Measurements from ENCODE around the gene TENM4.

The TENM4 gene

GRCh38 chr11:79348976-79349682 is 91.7 kb downstream of the TENM4 start:
- no peak overlapping the region for H3K4me3 ChIP-seq (ENCODE audit: low read depth, low read length)
- no peaks in the 10 kb centered on the region for H3K36me3 ChIP-seq (ENCODE audit: control insufficient read depth in 2 of 2, insufficient read depth in 1 of 2, low read length in 2 of 2)
- no peaks in the 10 kb centered on the region for H3K9me3 ChIP-seq (ENCODE audit: control insufficient read depth, insufficient read depth, low read depth, low read length)
- H3K27ac ChIP-seq (ENCODE audit: extremely low read depth, low read depth, low read length) = no peak overlapping the region
- TF ChIP-seq FEZF1 (tag by site-specific recombination; IDR thresholded peaks at IDR 0.05) = no peak
- TF ChIP-seq ZNF843 (tag by site-specific recombination; IDR thresholded peaks at IDR 0.05) = no peak
- no peak for TF ChIP-seq ZNF629 (tag by site-specific recombination; IDR thresholded peaks at IDR 0.05)
- no peak for TF ChIP-seq ZNF16 (tag by site-specific recombination; IDR thresholded peaks at IDR 0.05; ENCODE audit: low read depth)
- no peak for TF ChIP-seq BCL11A (tag by site-specific recombination; IDR thresholded peaks at IDR 0.05; ENCODE audit: low read depth)
- no peak for TF ChIP-seq ZNF18 (tag by site-specific recombination; IDR thresholded peaks at IDR 0.05)
- TF ChIP-seq PRDM6 (tag by site-specific recombination; IDR thresholded peaks at IDR 0.05) = no peak
- TF ChIP-seq ZBTB20 (tag by site-specific recombination; IDR thresholded peaks at IDR 0.05) = no peak
- TF ChIP-seq ZNF19 (tag by site-specific recombination; IDR thresholded peaks at IDR 0.05; ENCODE audit: low read depth) = no peak
- H3K4me1 ChIP-seq (ENCODE audit: control insufficient read depth, insufficient read depth, low read length) = no peaks in the 10 kb centered on the region
- ChIA-PET POLR2A (interaction anchor here (0.6 kb wide), 1 partner anchor 72 kb away, joined by 3 read pairs; no protein-coding TSS in a partner anchor), CTCF (no interaction called here)

GRCh38 chr11:79346021-79346420 is 94.8 kb downstream of the TENM4 start:
- CTCF ChIA-PET = interaction anchor here (0.7 kb wide), 1 partner anchor 147 kb away, joined by 3 read pairs; no protein-coding TSS in a partner anchor
- no peak overlapping the region for H3K4me3 ChIP-seq (ENCODE audit: low read depth, low read length)
- POLR2A ChIA-PET = no interaction called here
- no peaks in the 10 kb centered on the region for H3K4me1 ChIP-seq (ENCODE audit: control insufficient read depth, insufficient read depth, low read length)
- no peak overlapping the region for H3K27ac ChIP-seq (ENCODE audit: extremely low read depth, low read depth, low read length)
- H3K9me3 ChIP-seq (ENCODE audit: control insufficient read depth, insufficient read depth, low read depth, low read length) = no peaks in the 10 kb centered on the region
- H3K36me3 ChIP-seq (ENCODE audit: control insufficient read depth in 2 of 2, insufficient read depth in 1 of 2, low read length in 2 of 2) = no peaks in the 10 kb centered on the region
- TF ChIP-seq KLF1 (tag by site-specific recombination; IDR thresholded peaks at IDR 0.05) (no peak), PRDM10 (tag by site-specific recombination; IDR thresholded peaks at IDR 0.05) (no peak), KLF16 (tag by site-specific recombination; IDR thresholded peaks at IDR 0.05) (no peak), ZNF169 (tag by site-specific recombination; IDR thresholded peaks at IDR 0.05) (no peak), ZNF514 (tag by site-specific recombination; IDR thresholded peaks at IDR 0.05) (no peak), ZNF174 (tag by site-specific recombination; IDR thresholded peaks at IDR 0.05) (no peak), ZBTB48 (tag by site-specific recombination; IDR thresholded peaks at IDR 0.05) (no peak), ZNF292 (tag by site-specific recombination; IDR thresholded peaks at IDR 0.05; ENCODE audit: borderline replicate concordance, low read depth) (no peak), ZNF626 (tag by site-specific recombination; IDR thresholded peaks at IDR 0.05) (no peak), ZNF433 (tag by site-specific recombination; IDR thresholded peaks at IDR 0.05; ENCODE audit: low read depth) (no peak), ZNF623 (tag by site-specific recombination; IDR thresholded peaks at IDR 0.05) (no peak), BCL6B (tag by site-specific recombination; IDR thresholded peaks at IDR 0.05) (no peak), ZNF341 (tag by site-specific recombination; IDR thresholded peaks at IDR 0.05; ENCODE audit: low read depth) (no peak), ZNF785 (tag by site-specific recombination; IDR thresholded peaks at IDR 0.05) (no peak), ZNF394 (tag by site-specific recombination; IDR thresholded peaks at IDR 0.05; ENCODE audit: borderline replicate concordance) (no peak), ZBTB8A (tag by site-specific recombination; IDR thresholded peaks at IDR 0.05) (no peak), ZNF146 (tag by site-specific recombination; IDR thresholded peaks at IDR 0.05) (no peak), ZNF302 (tag by site-specific recombination; IDR thresholded peaks at IDR 0.05; ENCODE audit: low read depth) (no peak), ZFP3 (tag by site-specific recombination; IDR thresholded peaks at IDR 0.05; ENCODE audit: low read depth) (no peak)
